Astrocyte (in vitro differentiated cells and primary cell): ENCODE data around the gene NMBR. TPM values are rescaled to one million over a fixed set of nuclear protein-coding genes. Genes with fewer than 3 reads are reported as not detected.

Experiments
- DNase-seq: peaks from one replicate; pipeline ENCODE4 v3.0.0-alpha.2; 2010; ENCODE audit warnings: low read depth
- FAIRE-seq: peaks from 2 replicates; lab custom pipeline; 2011; peaks lifted over from hg19 to GRCh38; lab: Jason Lieb, UNC
- H2AFZ ChIP-seq: 2 replicates; pipeline ENCODE4 v1.6.0; 2012; ENCODE audit warnings: low read depth, low read length, inconsistent platforms
- H3K27ac ChIP-seq: 2 replicates; pipeline ENCODE4 v1.5.1; 2011; ENCODE audit warnings: low read depth, low read length, inconsistent platforms
- H3K27me3 ChIP-seq: 2 replicates; pipeline ENCODE4 v1.6.0; 2011; ENCODE audit warnings: low read length, inconsistent platforms; ENCODE audit not compliant: insufficient read depth
- H3K36me3 ChIP-seq: 2 replicates; pipeline ENCODE4 v1.5.1; 2011; ENCODE audit warnings: low read length, inconsistent platforms; ENCODE audit not compliant: insufficient read depth
- H3K4me1 ChIP-seq: 2 replicates; pipeline ENCODE4 v1.5.1; 2011; ENCODE audit warnings: low read length, inconsistent platforms; ENCODE audit not compliant: insufficient read depth
- H3K4me2 ChIP-seq: 2 replicates; pipeline ENCODE4 v1.6.0; 2012; ENCODE audit warnings: low read length, inconsistent platforms
- H3K4me3 ChIP-seq: 2 replicates; pipeline ENCODE4 v1.5.1; 2011; ENCODE audit warnings: low read depth, mild to moderate bottlenecking, low read length, inconsistent platforms; ENCODE audit not compliant: insufficient read depth
- H3K79me2 ChIP-seq: 2 replicates; pipeline ENCODE4 v1.6.0; 2012; ENCODE audit warnings: mild to moderate bottlenecking, low read length, inconsistent platforms; ENCODE audit not compliant: insufficient read depth
- H3K9ac ChIP-seq: 2 replicates; pipeline ENCODE4 v1.6.0; 2012; ENCODE audit warnings: mild to moderate bottlenecking, low read length, inconsistent platforms
- H3K9me3 ChIP-seq: 2 replicates; pipeline ENCODE4 v1.5.1; 2012; ENCODE audit warnings: low read depth, mild to moderate bottlenecking, low read length, inconsistent platforms; ENCODE audit not compliant: insufficient read depth
- H4K20me1 ChIP-seq: 2 replicates; pipeline ENCODE4 v1.6.0; 2012; ENCODE audit warnings: low read length, inconsistent platforms; ENCODE audit not compliant: insufficient read depth
- H3K27ac Mint-ChIP-seq: one replicate; pipeline ENCODE4 v1.8.0; 2021; ENCODE audit warnings: mild to moderate bottlenecking, mixed read lengths; ENCODE audit not compliant: unreplicated experiment
- H3K27me3 Mint-ChIP-seq: one replicate; pipeline ENCODE4 v1.8.0; 2021; ENCODE audit warnings: low read depth, mixed read lengths; ENCODE audit not compliant: unreplicated experiment
- H3K36me3 Mint-ChIP-seq: one replicate; pipeline ENCODE4 v1.8.0; 2021; ENCODE audit warnings: low read depth, mixed read lengths; ENCODE audit not compliant: unreplicated experiment
- H3K4me1 Mint-ChIP-seq: one replicate; pipeline ENCODE4 v1.8.0; 2021; ENCODE audit warnings: low read depth, mixed read lengths; ENCODE audit not compliant: unreplicated experiment
- H3K4me3 Mint-ChIP-seq: one replicate; pipeline ENCODE4 v1.8.0; 2021; ENCODE audit warnings: mild to moderate bottlenecking, moderate library complexity, mixed read lengths; ENCODE audit not compliant: unreplicated experiment
- H3K9me3 Mint-ChIP-seq: one replicate; pipeline ENCODE4 v1.8.0; 2021; ENCODE audit warnings: mild to moderate bottlenecking, mixed read lengths; ENCODE audit not compliant: unreplicated experiment
- EZH2 ChIP-seq: IDR thresholded peaks from 2 replicates; pipeline ENCODE4 v1.6.1; 2012; ENCODE audit warnings: mild to moderate bottlenecking, low read length, inconsistent platforms; ENCODE audit not compliant: insufficient read depth
- total RNA-seq: library from RNA; stranded (reverse); gene quantifications from 2 replicates; pipeline ENCODE4 v1.2.1, GENCODE V29; 2021
- TF ChIP-seq, protein P1 (sequence below): IDR thresholded peaks from 2 replicates; pipeline ENCODE4 v1.5.1; 2011; ENCODE audit warnings: low read depth, mild to moderate bottlenecking, inconsistent platforms, low read length, moderate library complexity; ENCODE audit not compliant: insufficient read depth

Gene NMBR
- total RNA-seq, 1 donor from 2014 or later: not detected

- Histone ChIP-seq H3K4me1 (no peaks in the 10 kb centered on the region), H3K4me2 (no peak overlapping the region), H4K20me1 (no peaks in the 10 kb centered on the region), H3K79me2 (no peaks in the 10 kb centered on the region), H3K36me3 (no peaks in the 10 kb centered on the region), H3K9me3 (no peaks in the 10 kb centered on the region), H3K27me3 (no peaks in the 10 kb centered on the region), H3K4me3 (no peak overlapping the region), H2AFZ (no peak overlapping the region), H3K27ac (no peak overlapping the region), H3K9ac (no peak overlapping the region)
- H3K27me3 Mint-ChIP-seq: no peaks in the 10 kb centered on the region
- TF ChIP-seq, protein P1, sequence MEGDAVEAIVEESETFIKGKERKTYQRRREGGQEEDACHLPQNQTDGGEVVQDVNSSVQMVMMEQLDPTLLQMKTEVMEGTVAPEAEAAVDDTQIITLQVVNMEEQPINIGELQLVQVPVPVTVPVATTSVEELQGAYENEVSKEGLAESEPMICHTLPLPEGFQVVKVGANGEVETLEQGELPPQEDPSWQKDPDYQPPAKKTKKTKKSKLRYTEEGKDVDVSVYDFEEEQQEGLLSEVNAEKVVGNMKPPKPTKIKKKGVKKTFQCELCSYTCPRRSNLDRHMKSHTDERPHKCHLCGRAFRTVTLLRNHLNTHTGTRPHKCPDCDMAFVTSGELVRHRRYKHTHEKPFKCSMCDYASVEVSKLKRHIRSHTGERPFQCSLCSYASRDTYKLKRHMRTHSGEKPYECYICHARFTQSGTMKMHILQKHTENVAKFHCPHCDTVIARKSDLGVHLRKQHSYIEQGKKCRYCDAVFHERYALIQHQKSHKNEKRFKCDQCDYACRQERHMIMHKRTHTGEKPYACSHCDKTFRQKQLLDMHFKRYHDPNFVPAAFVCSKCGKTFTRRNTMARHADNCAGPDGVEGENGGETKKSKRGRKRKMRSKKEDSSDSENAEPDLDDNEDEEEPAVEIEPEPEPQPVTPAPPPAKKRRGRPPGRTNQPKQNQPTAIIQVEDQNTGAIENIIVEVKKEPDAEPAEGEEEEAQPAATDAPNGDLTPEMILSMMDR: no peak
- TF ChIP-seq EZH2: no peak
- peaks cover 7% of the 10 kb centered on the region for H3K9me3 Mint-ChIP-seq
- no peaks in the 10 kb centered on the region for H3K4me1 Mint-ChIP-seq
- H3K4me3 Mint-ChIP-seq: no peak overlapping the region
- FAIRE-seq: no peak
- no peaks in the 10 kb centered on the region for H3K36me3 Mint-ChIP-seq
- no peak for DNase-seq
- no peak overlapping the region for H3K27ac Mint-ChIP-seq
Measured at GRCh38 chr6:142055219-142055618, 91.7 kb downstream of the NMBR start.

GRCh38 chr6:142051404-142051803 is 95.5 kb downstream of the NMBR start:
- Mint-ChIP-seq H3K27me3 (no peaks in the 10 kb centered on the region), H3K36me3 (no peaks in the 10 kb centered on the region), H3K9me3 (peaks cover 11% of the 10 kb centered on the region), H3K4me1 (no peaks in the 10 kb centered on the region), H3K4me3 (no peak overlapping the region), H3K27ac (no peak overlapping the region)
- no peak overlapping the region for H3K4me3 ChIP-seq
- FAIRE-seq: no peak
- H3K36me3 ChIP-seq: no peaks in the 10 kb centered on the region
- no peaks in the 10 kb centered on the region for H3K9me3 ChIP-seq
- no peaks in the 10 kb centered on the region for H3K27me3 ChIP-seq
- no peak for DNase-seq
- no peak overlapping the region for H2AFZ ChIP-seq
- no peak overlapping the region for H3K27ac ChIP-seq
- H3K4me1 ChIP-seq: no peaks in the 10 kb centered on the region
- no peak for TF ChIP-seq EZH2
- TF ChIP-seq, protein P1: no peak
- H3K79me2 ChIP-seq: no peaks in the 10 kb centered on the region
- H3K9ac ChIP-seq: no peak overlapping the region
- H3K4me2 ChIP-seq: no peak overlapping the region
- H4K20me1 ChIP-seq: no peaks in the 10 kb centered on the region

- Histone ChIP-seq H2AFZ (no peak overlapping the region), H3K9me3 (no peaks in the 10 kb centered on the region), H3K27me3 (no peaks in the 10 kb centered on the region), H3K36me3 (no peaks in the 10 kb centered on the region), H3K27ac (no peak overlapping the region), H3K4me3 (no peak overlapping the region), H4K20me1 (no peaks in the 10 kb centered on the region), H3K9ac (no peak overlapping the region), H3K4me1 (no peaks in the 10 kb centered on the region), H3K4me2 (no peak overlapping the region), H3K79me2 (no peaks in the 10 kb centered on the region)
- DNase-seq (no peak), FAIRE-seq (no peak)
- Mint-ChIP-seq H3K4me3 (no peak overlapping the region), H3K9me3 (peaks cover 11% of the 10 kb centered on the region), H3K4me1 (no peaks in the 10 kb centered on the region), H3K36me3 (no peaks in the 10 kb centered on the region), H3K27me3 (no peaks in the 10 kb centered on the region), H3K27ac (no peak overlapping the region)
- no peak for TF ChIP-seq EZH2
- TF ChIP-seq, protein P1: no peak
Measured at GRCh38 chr6:142048593-142048980, 98.3 kb downstream of the NMBR start.
